OCI-LY3 (cell line): ENCODE data around the gene FAM219B.

Experiments used
- EZH2phosphoT487 ChIP-seq: fragments of 200-600 bp; shearing (Covaris generic); IDR thresholded peaks from 2 replicates; pipeline ENCODE4 v1.6.1; 2018; ENCODE audit warnings: antibody characterized with exemption, mixed run types, low read depth
- TF ChIP-seq, protein P1 (sequence below): fragments of 200-600, 300-600 bp; sonication (generic); IDR thresholded peaks from 2 replicates; pipeline ENCODE4 v1.5.1; 2014; ENCODE audit warnings: antibody characterized with exemption, low read length, low read depth

DNA sequence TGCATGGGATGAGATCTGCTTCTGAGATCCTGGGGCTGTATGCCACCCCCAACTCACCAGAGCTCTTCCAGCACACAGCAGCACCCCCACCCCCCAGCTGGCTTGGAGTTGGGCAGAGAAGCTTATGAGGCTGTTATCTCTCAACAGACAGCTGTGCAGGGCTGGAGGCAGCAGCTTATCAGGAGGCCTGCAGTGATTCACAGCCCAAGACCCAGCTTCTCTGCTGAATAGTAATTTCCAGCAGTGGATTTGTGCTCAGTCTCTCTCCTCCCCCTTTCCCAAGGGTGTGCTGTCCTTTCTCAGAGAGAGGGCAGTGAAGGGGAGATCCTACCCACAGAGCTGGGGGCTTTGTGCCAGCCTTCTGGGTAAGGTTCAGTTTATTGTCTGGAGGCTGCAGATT is 47.9 kb upstream of the FAM219B start:
- no peak for TF ChIP-seq EZH2phosphoT487
- TF ChIP-seq, protein P1, sequence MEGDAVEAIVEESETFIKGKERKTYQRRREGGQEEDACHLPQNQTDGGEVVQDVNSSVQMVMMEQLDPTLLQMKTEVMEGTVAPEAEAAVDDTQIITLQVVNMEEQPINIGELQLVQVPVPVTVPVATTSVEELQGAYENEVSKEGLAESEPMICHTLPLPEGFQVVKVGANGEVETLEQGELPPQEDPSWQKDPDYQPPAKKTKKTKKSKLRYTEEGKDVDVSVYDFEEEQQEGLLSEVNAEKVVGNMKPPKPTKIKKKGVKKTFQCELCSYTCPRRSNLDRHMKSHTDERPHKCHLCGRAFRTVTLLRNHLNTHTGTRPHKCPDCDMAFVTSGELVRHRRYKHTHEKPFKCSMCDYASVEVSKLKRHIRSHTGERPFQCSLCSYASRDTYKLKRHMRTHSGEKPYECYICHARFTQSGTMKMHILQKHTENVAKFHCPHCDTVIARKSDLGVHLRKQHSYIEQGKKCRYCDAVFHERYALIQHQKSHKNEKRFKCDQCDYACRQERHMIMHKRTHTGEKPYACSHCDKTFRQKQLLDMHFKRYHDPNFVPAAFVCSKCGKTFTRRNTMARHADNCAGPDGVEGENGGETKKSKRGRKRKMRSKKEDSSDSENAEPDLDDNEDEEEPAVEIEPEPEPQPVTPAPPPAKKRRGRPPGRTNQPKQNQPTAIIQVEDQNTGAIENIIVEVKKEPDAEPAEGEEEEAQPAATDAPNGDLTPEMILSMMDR, result no peak
